HCT116 (cell line): ENCODE measurements around the gene RAB27A. TPM values are rescaled to one million over a fixed set of nuclear protein-coding genes. Genes with fewer than 3 reads are reported as not detected.

ENCODE experiments used
- ATAC-seq: fragments of 200-7000 bp; cut with Tn5 transposase; 2 replicates; pipeline ENCODE4 v1.9.1; 2020; ENCODE audit warnings: mild to moderate bottlenecking, moderate library complexity
- BruUV-seq: library from RNA; stranded (reverse); fragments of 400-500 nt; replicated peaks from 2 replicates; lab custom pipeline; 2021; lab: Mats Ljungman, UMichigan
- CTCF ChIA-PET: fragments of 300-600 bp; sonication (Branson Sonifier 250); formaldehyde crosslinking; loops from one replicate; lab custom pipeline; 2021; ENCODE audit warnings: antibody characterized with exemption; lab: Charles Lee
- POLR2A ChIA-PET: fragments of 300-600, 350-600 bp; sonication (Branson Sonifier 250); formaldehyde crosslinking; loops from one replicate; lab custom pipeline; 2021; ENCODE audit warnings: antibody characterized with exemption; lab: Charles Lee
- RAD21 ChIA-PET, 2 experiments: fragments of 300-600 bp; sonication (Branson Sonifier 250); formaldehyde crosslinking; loops; one replicate each; lab custom pipeline; 2023; ENCODE audit warnings: low total read pairs in 2 of 2; ENCODE audit not compliant: uncharacterized antibody in 2 of 2, unreplicated experiment in 2 of 2, low non-redundant PET in 1 of 2; lab: Charles Lee
- DNase-seq: peaks from one replicate; pipeline ENCODE4 v3.0.0-alpha.2; 2010; ENCODE audit warnings: low read depth, low spot score
- H2AFZ ChIP-seq: fragments of 200-600 bp; shearing (Covaris generic), sonication (generic); 2 replicates; pipeline ENCODE4 v1.6.1; 2017; ENCODE audit warnings: low read depth, mixed run types, mixed read lengths, antibody characterized with exemption, low read length; ENCODE audit not compliant: poor library complexity, severe bottlenecking
- H3K27ac ChIP-seq: 2 replicates; pipeline ENCODE4 v1.5.1; 2012; ENCODE audit warnings: low read depth, low read length
- H3K27me3 ChIP-seq: fragments of 200-600 bp; sonication (generic); 2 replicates; pipeline ENCODE4 v1.6.1; 2016; ENCODE audit warnings: mixed run types, low read length, mixed read lengths; ENCODE audit not compliant: insufficient read depth
- H3K36me3 ChIP-seq, 2 experiments: fragments of 200-500 bp in 1 of 2; fragments of 200-600 bp in 1 of 2; sonication (Bioruptor generic) in 1 of 2; sonication (generic) in 1 of 2; 2 replicates each; pipeline versions ENCODE4 v1.5.1 to v1.6.1; 2014 to 2016; ENCODE audit warnings: low read length in 2 of 2, inconsistent platforms in 1 of 2, mixed read lengths in 1 of 2, mixed run types in 1 of 2; ENCODE audit not compliant: insufficient read depth in 2 of 2, control insufficient read depth in 1 of 2
- H3K4me1 ChIP-seq, 2 experiments: fragments of 200-600 bp in 1 of 2; sonication (generic) in 1 of 2; 2 replicates each; pipeline versions ENCODE4 v1.5.1 to v1.6.1; 2012 to 2017; ENCODE audit warnings: low read length in 2 of 2, inconsistent platforms in 1 of 2, mild to moderate bottlenecking in 1 of 2, mixed read lengths in 1 of 2, mixed run types in 1 of 2, moderate library complexity in 1 of 2; ENCODE audit not compliant: insufficient read depth in 2 of 2, control insufficient read depth in 1 of 2
- H3K4me2 ChIP-seq: fragments of 200-600 bp; sonication (generic); 2 replicates; pipeline ENCODE4 v1.6.1; 2017; ENCODE audit warnings: mixed run types, low read length, mixed read lengths
- H3K4me3 ChIP-seq, 2 experiments: fragments of 200-600 bp in 1 of 2; sonication (generic) in 1 of 2; replicated peaks in 1 of 2; 2 replicates each; pipeline ENCODE4 v1.5.1; 2011 to 2016; ENCODE audit warnings: low read length in 2 of 2, control low read depth in 1 of 2, low read depth in 1 of 2, mild to moderate bottlenecking in 1 of 2, mixed read lengths in 1 of 2, mixed run types in 1 of 2
- H3K79me2 ChIP-seq: fragments of 200-600 bp; sonication (generic); 2 replicates; pipeline ENCODE4 v1.6.1; 2017; ENCODE audit warnings: mild to moderate bottlenecking, mixed run types, low read length, moderate library complexity, mixed read lengths; ENCODE audit not compliant: insufficient read depth
- H3K9ac ChIP-seq: fragments of 200-600 bp; sonication (generic); 2 replicates; pipeline ENCODE4 v1.6.1; 2016; ENCODE audit warnings: low read length, mixed read lengths
- H3K9me2 ChIP-seq: fragments of 200-600 bp; sonication (generic), shearing (Covaris generic); 2 replicates; pipeline ENCODE4 v1.6.1; 2017; ENCODE audit warnings: mixed run types, mild to moderate bottlenecking, moderate library complexity; ENCODE audit not compliant: insufficient read depth
- H3K9me3 ChIP-seq, 2 experiments: fragments of 200-500 bp in 1 of 2; fragments of 200-600 bp in 1 of 2; sonication (Bioruptor generic) in 1 of 2; sonication (generic) in 1 of 2; 2 replicates each; pipeline ENCODE4 v1.6.1; 2014 to 2017; ENCODE audit warnings: low read length in 2 of 2, mixed read lengths in 2 of 2, inconsistent platforms in 1 of 2, low read depth in 1 of 2, mild to moderate bottlenecking in 1 of 2, mixed run types in 1 of 2, moderate library complexity in 1 of 2; ENCODE audit not compliant: control insufficient read depth in 1 of 2, insufficient read depth in 1 of 2
- H4K20me1 ChIP-seq: fragments of 200-600 bp; sonication (generic), shearing (Covaris generic); 2 replicates; pipeline ENCODE4 v1.6.1; 2017; ENCODE audit warnings: mixed run types, mild to moderate bottlenecking, moderate library complexity; ENCODE audit not compliant: insufficient read depth
- CBX3 ChIP-seq: IDR thresholded peaks from 2 replicates; pipeline ENCODE4 v1.6.1; 2012; ENCODE audit warnings: low read depth
- EGR1 ChIP-seq: IDR thresholded peaks from 2 replicates; pipeline ENCODE4 v1.6.1; 2012; ENCODE audit warnings: low read depth
- ELF1 ChIP-seq: IDR thresholded peaks from 2 replicates; pipeline ENCODE4 v1.6.1; 2012; ENCODE audit warnings: low read depth, borderline replicate concordance
- EZH2 ChIP-seq: fragments of 200-600 bp; sonication (generic); IDR thresholded peaks from 2 replicates; pipeline ENCODE4 v1.6.1; 2017; ENCODE audit warnings: antibody characterized with exemption, mixed run types
- FOSL1 ChIP-seq: IDR thresholded peaks from 2 replicates; pipeline ENCODE4 v1.6.1; 2012; ENCODE audit warnings: low read depth
- RAD21 ChIP-seq: IDR thresholded peaks from 2 replicates; pipeline ENCODE4 v1.6.1; 2012; ENCODE audit warnings: low read depth, mild to moderate bottlenecking
- SIN3A ChIP-seq: IDR thresholded peaks from 2 replicates; pipeline ENCODE4 v1.6.1; 2012; ENCODE audit warnings: low read depth
- TCF7L2 ChIP-seq: IDR thresholded peaks from 2 replicates; pipeline ENCODE4 v1.7.0; 2011; ENCODE audit warnings: borderline replicate concordance, inconsistent platforms; ENCODE audit not compliant: insufficient read depth, insufficient read length; ENCODE audit errors: extremely low read depth
- ZFX ChIP-seq: fragments of 450-650 bp; IDR thresholded peaks from 2 replicates; pipeline ENCODE4 v1.6.1; 2017
- ZNF274 ChIP-seq: fragments of 200-500 bp; sonication (Bioruptor generic); IDR thresholded peaks from 2 replicates; pipeline ENCODE4 v1.6.1; 2014; ENCODE audit warnings: mild to moderate bottlenecking, low read depth, low read length, inconsistent platforms
- intact Hi-C: fragments of 100-400 bp; cut with micrococcal nuclease; formaldehyde crosslinking; loops from 2 replicates; pipeline ENCODE4 v1.10.0; 2022
- total RNA-seq: library from RNA; stranded (reverse); gene quantifications from one replicate; pipeline ENCODE4 v1.2.1, GENCODE V29; 2021; ENCODE audit not compliant: unreplicated experiment
- TF ChIP-seq, protein P1 (sequence below), 3 experiments: fragments of 200-600 bp in 1 of 3; sonication (generic) in 1 of 3; IDR thresholded peaks in 2 of 3; conservative IDR thresholded peaks in 1 of 3; 2 replicates each; pipeline ENCODE4 v1.5.1; 2012 to 2017; ENCODE audit warnings: low read depth in 2 of 3, low read length in 2 of 3, antibody characterized with exemption in 1 of 3, borderline replicate concordance in 1 of 3, control low read depth in 1 of 3, mild to moderate bottlenecking in 1 of 3, mixed read lengths in 1 of 3, mixed run types in 1 of 3, moderate library complexity in 1 of 3; ENCODE audit not compliant: insufficient read depth in 1 of 3
- TF ChIP-seq, protein P2 (sequence below): IDR thresholded peaks from 2 replicates; pipeline ENCODE4 v1.6.1; 2012; ENCODE audit warnings: low read depth
- TF ChIP-seq, protein P3 (sequence below): IDR thresholded peaks from 2 replicates; pipeline ENCODE4 v1.6.1; 2012
- TF ChIP-seq, protein P4 (sequence below): IDR thresholded peaks from 2 replicates; pipeline ENCODE4 v1.6.1; 2012

RAB27A gene
- total RNA-seq, 1 experiment from 2014 or later = 8.8 TPM

DNA sequence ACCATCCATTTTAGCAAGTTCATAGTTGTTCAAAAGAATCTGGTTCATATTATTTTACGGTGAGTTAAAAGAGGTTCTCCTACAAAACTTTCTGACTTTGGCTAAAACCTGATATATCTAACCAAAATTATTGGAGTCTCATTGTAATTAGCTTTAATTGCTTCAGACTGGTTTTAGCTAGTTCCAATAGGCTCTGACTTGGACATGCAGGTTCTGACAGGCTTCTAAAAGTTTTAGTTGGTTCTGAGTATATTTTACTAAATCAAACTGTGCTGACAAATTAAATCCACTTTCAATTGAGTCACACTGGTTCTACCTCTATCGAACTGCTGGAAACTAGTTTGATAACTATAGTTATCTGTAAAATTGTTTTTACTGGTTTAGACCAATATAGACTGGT is 50.7 kb downstream of the RAB27A start:
- H3K4me2 ChIP-seq = no peak overlapping the region
- intact Hi-C loops = no loop called here
- DNase-seq (no peak), ATAC-seq (no peak)
- H3K27me3 ChIP-seq = no peaks in the 10 kb centered on the region
- no TSS peak for BruUV-seq
- no peak overlapping the region for H3K9ac ChIP-seq
- no peak for TF ChIP-seq ZFX
- RAD21 ChIA-PET = no interaction called here
- H2AFZ ChIP-seq = no peak overlapping the region
- H3K36me3 ChIP-seq = no peaks in the 10 kb centered on the region
- POLR2A ChIA-PET = no interaction called here
- no peak overlapping the region for H3K27ac ChIP-seq
- H3K79me2 ChIP-seq = no peaks in the 10 kb centered on the region
- no peaks in the 10 kb centered on the region for H4K20me1 ChIP-seq
- H3K9me3 ChIP-seq = no peaks in the 10 kb centered on the region
- H3K4me1 ChIP-seq = no peaks in the 10 kb centered on the region
- CTCF ChIA-PET = no interaction called here
- no peaks in the 10 kb centered on the region for H3K9me2 ChIP-seq
- no peak overlapping the region for H3K4me3 ChIP-seq

DNA sequence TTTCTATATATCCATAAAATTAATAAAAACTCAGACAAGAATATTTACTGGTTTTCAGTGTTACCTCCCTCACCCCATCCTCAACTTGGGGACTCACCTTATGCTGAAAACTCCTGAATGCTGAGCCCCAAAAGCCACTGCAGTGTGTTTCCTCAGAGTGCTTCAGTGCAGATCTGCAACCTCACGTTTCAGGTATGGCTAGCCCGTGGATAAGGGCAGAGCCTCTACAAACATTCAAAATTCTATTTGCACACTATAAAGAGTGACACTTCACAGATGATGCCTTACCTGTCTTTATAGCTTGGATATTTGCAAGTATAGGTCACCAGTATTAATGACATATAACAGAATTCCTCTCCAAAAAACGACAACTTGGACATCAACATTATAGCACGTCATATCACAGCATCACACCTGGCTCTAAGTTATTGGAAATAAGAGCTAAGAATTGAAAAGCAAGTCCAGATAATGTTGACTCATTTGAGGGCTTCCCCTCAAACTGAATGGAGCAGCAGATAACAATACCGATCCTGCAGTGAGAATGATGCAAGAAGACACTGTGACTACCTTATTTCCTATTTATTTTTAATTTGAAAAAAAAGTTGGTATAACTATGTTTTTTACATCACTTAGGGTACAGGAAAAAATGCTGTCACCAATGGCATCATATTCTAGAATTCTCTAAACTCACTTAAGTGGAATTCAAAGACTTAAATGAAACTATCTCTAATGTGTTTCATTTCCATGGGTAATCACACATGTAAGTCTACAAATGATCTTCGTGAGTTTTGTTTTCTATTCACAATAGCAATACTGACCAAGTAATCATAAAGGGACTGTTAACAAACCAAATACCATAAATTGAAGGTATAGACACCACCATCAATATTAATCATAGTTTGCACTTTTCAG is 52.1 kb downstream of the RAB27A start:
- Histone ChIP-seq H3K79me2 (no peaks in the 10 kb centered on the region), H3K4me2 (no peak overlapping the region), H3K4me3 (no peak overlapping the region), H4K20me1 (no peaks in the 10 kb centered on the region), H3K9ac (no peak overlapping the region), H3K9me2 (no peaks in the 10 kb centered on the region), H2AFZ (no peak overlapping the region), H3K27me3 (no peaks in the 10 kb centered on the region), H3K36me3 (no peaks in the 10 kb centered on the region), H3K27ac (no peak overlapping the region), H3K9me3 (no peaks in the 10 kb centered on the region), H3K4me1 (no peaks in the 10 kb centered on the region)
- ChIA-PET CTCF (no interaction called here), POLR2A (no interaction called here), RAD21 (no interaction called here)
- intact Hi-C loops = no loop called here
- no TSS peak for BruUV-seq
- ATAC-seq (no peak), DNase-seq (no peak)
- TF ChIP-seq FOSL1 = no peak
- no peak for TF ChIP-seq CBX3
- TF ChIP-seq ZFX = no peak
- TF ChIP-seq, protein P1, sequence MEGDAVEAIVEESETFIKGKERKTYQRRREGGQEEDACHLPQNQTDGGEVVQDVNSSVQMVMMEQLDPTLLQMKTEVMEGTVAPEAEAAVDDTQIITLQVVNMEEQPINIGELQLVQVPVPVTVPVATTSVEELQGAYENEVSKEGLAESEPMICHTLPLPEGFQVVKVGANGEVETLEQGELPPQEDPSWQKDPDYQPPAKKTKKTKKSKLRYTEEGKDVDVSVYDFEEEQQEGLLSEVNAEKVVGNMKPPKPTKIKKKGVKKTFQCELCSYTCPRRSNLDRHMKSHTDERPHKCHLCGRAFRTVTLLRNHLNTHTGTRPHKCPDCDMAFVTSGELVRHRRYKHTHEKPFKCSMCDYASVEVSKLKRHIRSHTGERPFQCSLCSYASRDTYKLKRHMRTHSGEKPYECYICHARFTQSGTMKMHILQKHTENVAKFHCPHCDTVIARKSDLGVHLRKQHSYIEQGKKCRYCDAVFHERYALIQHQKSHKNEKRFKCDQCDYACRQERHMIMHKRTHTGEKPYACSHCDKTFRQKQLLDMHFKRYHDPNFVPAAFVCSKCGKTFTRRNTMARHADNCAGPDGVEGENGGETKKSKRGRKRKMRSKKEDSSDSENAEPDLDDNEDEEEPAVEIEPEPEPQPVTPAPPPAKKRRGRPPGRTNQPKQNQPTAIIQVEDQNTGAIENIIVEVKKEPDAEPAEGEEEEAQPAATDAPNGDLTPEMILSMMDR (IDR thresholded peaks at IDR 0.05 in 2 of 3, conservative IDR thresholded peaks at IDR 0.05 in 1 of 3; ENCODE audit: borderline replicate concordance in 1 of 3, insufficient read depth in 1 of 3, low read depth in 2 of 3, low read length in 2 of 3) = no peak
- TF ChIP-seq EZH2 = no peak
- TF ChIP-seq, protein P2, sequence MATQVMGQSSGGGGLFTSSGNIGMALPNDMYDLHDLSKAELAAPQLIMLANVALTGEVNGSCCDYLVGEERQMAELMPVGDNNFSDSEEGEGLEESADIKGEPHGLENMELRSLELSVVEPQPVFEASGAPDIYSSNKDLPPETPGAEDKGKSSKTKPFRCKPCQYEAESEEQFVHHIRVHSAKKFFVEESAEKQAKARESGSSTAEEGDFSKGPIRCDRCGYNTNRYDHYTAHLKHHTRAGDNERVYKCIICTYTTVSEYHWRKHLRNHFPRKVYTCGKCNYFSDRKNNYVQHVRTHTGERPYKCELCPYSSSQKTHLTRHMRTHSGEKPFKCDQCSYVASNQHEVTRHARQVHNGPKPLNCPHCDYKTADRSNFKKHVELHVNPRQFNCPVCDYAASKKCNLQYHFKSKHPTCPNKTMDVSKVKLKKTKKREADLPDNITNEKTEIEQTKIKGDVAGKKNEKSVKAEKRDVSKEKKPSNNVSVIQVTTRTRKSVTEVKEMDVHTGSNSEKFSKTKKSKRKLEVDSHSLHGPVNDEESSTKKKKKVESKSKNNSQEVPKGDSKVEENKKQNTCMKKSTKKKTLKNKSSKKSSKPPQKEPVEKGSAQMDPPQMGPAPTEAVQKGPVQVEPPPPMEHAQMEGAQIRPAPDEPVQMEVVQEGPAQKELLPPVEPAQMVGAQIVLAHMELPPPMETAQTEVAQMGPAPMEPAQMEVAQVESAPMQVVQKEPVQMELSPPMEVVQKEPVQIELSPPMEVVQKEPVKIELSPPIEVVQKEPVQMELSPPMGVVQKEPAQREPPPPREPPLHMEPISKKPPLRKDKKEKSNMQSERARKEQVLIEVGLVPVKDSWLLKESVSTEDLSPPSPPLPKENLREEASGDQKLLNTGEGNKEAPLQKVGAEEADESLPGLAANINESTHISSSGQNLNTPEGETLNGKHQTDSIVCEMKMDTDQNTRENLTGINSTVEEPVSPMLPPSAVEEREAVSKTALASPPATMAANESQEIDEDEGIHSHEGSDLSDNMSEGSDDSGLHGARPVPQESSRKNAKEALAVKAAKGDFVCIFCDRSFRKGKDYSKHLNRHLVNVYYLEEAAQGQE = no peak
- TF ChIP-seq, protein P3, sequence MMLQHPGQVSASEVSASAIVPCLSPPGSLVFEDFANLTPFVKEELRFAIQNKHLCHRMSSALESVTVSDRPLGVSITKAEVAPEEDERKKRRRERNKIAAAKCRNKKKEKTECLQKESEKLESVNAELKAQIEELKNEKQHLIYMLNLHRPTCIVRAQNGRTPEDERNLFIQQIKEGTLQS = no peak
- no peak for TF ChIP-seq ZNF274
- TF ChIP-seq TCF7L2 = no peak
- no peak for TF ChIP-seq SIN3A
- TF ChIP-seq EGR1 = no peak
- TF ChIP-seq ELF1 = no peak
- no peak for TF ChIP-seq RAD21
- TF ChIP-seq, protein P4, sequence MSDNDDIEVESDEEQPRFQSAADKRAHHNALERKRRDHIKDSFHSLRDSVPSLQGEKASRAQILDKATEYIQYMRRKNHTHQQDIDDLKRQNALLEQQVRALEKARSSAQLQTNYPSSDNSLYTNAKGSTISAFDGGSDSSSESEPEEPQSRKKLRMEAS = no peak
